PC-9 (cell line): Measurements from ENCODE around the gene ZBTB7C. TPM values are rescaled to one million over a fixed set of nuclear protein-coding genes. Genes with fewer than 3 reads are reported as not detected.

Source experiments
- BruUV-seq: library from RNA; stranded (reverse); fragments of 400-500 nt; replicated peaks from 2 replicates; lab custom pipeline; 2021; lab: Mats Ljungman, UMichigan
- CTCF ChIA-PET: fragments of 300-600 bp; sonication (Branson Sonifier 250); formaldehyde crosslinking; loops from one replicate; lab custom pipeline; 2022; ENCODE audit warnings: antibody characterized with exemption; lab: Charles Lee
- POLR2A ChIA-PET: fragments of 300-600 bp; sonication (Branson Sonifier 250); formaldehyde crosslinking; loops from one replicate; lab custom pipeline; 2022; ENCODE audit warnings: antibody characterized with exemption; ENCODE audit not compliant: unreplicated experiment; lab: Charles Lee
- DNase-seq, 2 experiments: peaks; one replicate each; pipeline versions ENCODE4 v3.0.0 to v3.0.0-alpha.2; 2015 to 2022; ENCODE audit warnings: mixed read lengths in 1 of 2
- H2AFZ ChIP-seq: fragments of 200-600 bp; sonication (generic); 2 replicates; pipeline ENCODE4 v1.8.1; 2017; ENCODE audit warnings: antibody characterized with exemption
- H3F3A ChIP-seq: fragments of 200-600 bp; sonication (generic); 2 replicates; pipeline ENCODE4 v1.8.1; 2017; ENCODE audit warnings: antibody characterized with exemption, mild to moderate bottlenecking, low read depth; ENCODE audit not compliant: insufficient read depth
- H3K27ac ChIP-seq: fragments of 200-600 bp; sonication (generic); 2 replicates; pipeline ENCODE4 v1.6.1; 2016; ENCODE audit warnings: mixed run types
- H3K27me3 ChIP-seq: fragments of 200-600 bp; sonication (generic); 2 replicates; pipeline ENCODE4 v1.6.1; 2016; ENCODE audit warnings: low read depth, mixed run types; ENCODE audit not compliant: insufficient read depth
- H3K36me3 ChIP-seq: fragments of 200-600 bp; sonication (generic); 2 replicates; pipeline ENCODE4 v1.6.1; 2016; ENCODE audit warnings: low read depth, mixed run types
- H3K4me1 ChIP-seq: fragments of 200-600 bp; sonication (generic); replicated peaks from 2 replicates; pipeline ENCODE4 v1.6.1; 2016; ENCODE audit warnings: mixed run types; ENCODE audit not compliant: insufficient read depth
- H3K4me2 ChIP-seq: fragments of 200-600 bp; sonication (generic); 2 replicates; pipeline ENCODE4 v1.6.1; 2017; ENCODE audit warnings: mixed run types
- H3K4me3 ChIP-seq: fragments of 200-600 bp; sonication (generic); 2 replicates; pipeline ENCODE4 v1.6.1; 2016; ENCODE audit warnings: mixed run types
- H3K79me2 ChIP-seq: fragments of 200-600 bp; sonication (generic); 2 replicates; pipeline ENCODE4 v1.6.1; 2017; ENCODE audit warnings: low read depth, mixed run types
- H3K9me2 ChIP-seq: fragments of 200-600 bp; sonication (generic); 2 replicates; pipeline ENCODE4 v1.8.1; 2017; ENCODE audit warnings: mild to moderate bottlenecking; ENCODE audit not compliant: insufficient read depth
- H3K9me3 ChIP-seq: fragments of 200-600 bp; sonication (generic); 2 replicates; pipeline ENCODE4 v1.8.1; 2016; ENCODE audit warnings: low read depth; ENCODE audit not compliant: insufficient read depth
- H4K20me1 ChIP-seq: fragments of 200-600 bp; sonication (generic); 2 replicates; pipeline ENCODE4 v1.8.1; 2017; ENCODE audit not compliant: insufficient read depth
- CTCF ChIP-seq: fragments of 200-600 bp; sonication (generic); conservative IDR thresholded peaks from 2 replicates; pipeline ENCODE4 v1.6.1; 2017; ENCODE audit warnings: mixed run types, antibody characterized with exemption, mild to moderate bottlenecking, moderate library complexity
- EZH2 ChIP-seq: fragments of 200-600 bp; sonication (generic); IDR thresholded peaks from 2 replicates; pipeline ENCODE4 v1.8.0; 2017; ENCODE audit warnings: antibody characterized with exemption, low read depth
- intact Hi-C: fragments of 100-400 bp; cut with micrococcal nuclease; formaldehyde crosslinking; loops from one replicate; pipeline ENCODE4 v1.10.0; 2022; ENCODE audit not compliant: unreplicated experiment
- total RNA-seq: library from RNA; stranded (reverse); gene quantifications from 2 replicates; pipeline ENCODE4 v1.2.3, GENCODE V29; 2021

The ZBTB7C gene
- total RNA-seq, 1 experiment from 2014 or later = not detected

- H3K36me3 ChIP-seq = no peaks in the 10 kb centered on the region
- no TSS peak for BruUV-seq
- peak overlapping the region; percentile 98 for H2AFZ ChIP-seq
- H4K20me1 ChIP-seq = no peaks in the 10 kb centered on the region
- H3K27ac ChIP-seq = no peak overlapping the region
- peaks cover 11% of the 10 kb centered on the region for H3F3A ChIP-seq
- CTCF ChIA-PET = no interaction called here
- no peaks in the 10 kb centered on the region for H3K27me3 ChIP-seq
- H3K9me3 ChIP-seq = no peaks in the 10 kb centered on the region
- peaks cover 14% of the 10 kb centered on the region for H3K4me1 ChIP-seq
- intact Hi-C loops = loop anchor here (10.0 kb wide), 1 partner anchor 175 kb away; no protein-coding TSS in a partner anchor
- H3K9me2 ChIP-seq = no peaks in the 10 kb centered on the region
- peak overlapping the region; percentile 96 for H3K4me2 ChIP-seq
- POLR2A ChIA-PET = no interaction called here
- peak overlapping the region; percentile 99 for H3K4me3 ChIP-seq
- no peak for DNase-seq
- no peaks in the 10 kb centered on the region for H3K79me2 ChIP-seq
- TF ChIP-seq CTCF (peak; percentile 36; the same call in 1 of the 2 replicates), EZH2 (no peak)
These were observed 460 bp upstream of the ZBTB7C start for GRCh38 chr18:48409591-48410094.

- H3K4me3 ChIP-seq = no peak overlapping the region
- TF ChIP-seq EZH2 = no peak
- TF ChIP-seq CTCF = no peak
- no peak overlapping the region for H3K27ac ChIP-seq
- H3K9me2 ChIP-seq = no peaks in the 10 kb centered on the region
- peaks cover 11% of the 10 kb centered on the region for H3F3A ChIP-seq
- H4K20me1 ChIP-seq = no peaks in the 10 kb centered on the region
- no TSS peak for BruUV-seq
- peaks cover 22% of the 10 kb centered on the region for H3K4me1 ChIP-seq
- H3K4me2 ChIP-seq = no peak overlapping the region
- H3K79me2 ChIP-seq = no peaks in the 10 kb centered on the region
- DNase-seq = no peak
- intact Hi-C loops = no loop called here
- H3K27me3 ChIP-seq = no peaks in the 10 kb centered on the region
- CTCF ChIA-PET = no interaction called here
- H3K36me3 ChIP-seq = no peaks in the 10 kb centered on the region
- POLR2A ChIA-PET = no interaction called here
- H3K9me3 ChIP-seq = no peaks in the 10 kb centered on the region
- H2AFZ ChIP-seq = no peak overlapping the region
These were observed 964 bp downstream of the ZBTB7C start for GRCh38 chr18:48408111-48408726.

- no peak for TF ChIP-seq EZH2
- POLR2A ChIA-PET = no interaction called here
- Histone ChIP-seq H3K9me2 (no peaks in the 10 kb centered on the region), H3K27me3 (no peaks in the 10 kb centered on the region), H2AFZ (no peak overlapping the region), H4K20me1 (no peaks in the 10 kb centered on the region), H3K9me3 (no peaks in the 10 kb centered on the region), H3K4me1 (peaks cover 27% of the 10 kb centered on the region), H3F3A (peaks cover 11% of the 10 kb centered on the region), H3K79me2 (no peaks in the 10 kb centered on the region), H3K27ac (no peak overlapping the region), H3K36me3 (no peaks in the 10 kb centered on the region), H3K4me2 (no peak overlapping the region), H3K4me3 (no peak overlapping the region)
- intact Hi-C loops = no loop called here
- BruUV-seq = no TSS peak
- DNase-seq = no peak
- CTCF ChIA-PET = no interaction called here
These were observed 1.8 kb downstream of the ZBTB7C start for GRCh38 chr18:48407358-48407757.
